ENCODE measurements around the gene BASP1. TPM values are rescaled to one million over a fixed set of nuclear protein-coding genes. Genes with fewer than 3 reads are reported as not detected.

Gene BASP1
- total and polyA plus RNA-seq, 10 of the 15 experiments (the other 5 are each of a cell fraction or from before 2014, with no cell fraction given) = 27.3 to 190 (median 102) TPM

GRCh38 chr5:17219006-17219422 is 1.6 kb downstream of the BASP1 start (continued):
- no peak for TF ChIP-seq ZBED1 (IDR thresholded peaks at IDR 0.05; ENCODE audit: borderline replicate concordance)
- no peak for TF ChIP-seq ZNF622 (IDR thresholded peaks at IDR 0.05)
- TF ChIP-seq LARP7 (IDR thresholded peaks at IDR 0.05) = 0 out of 2 replicates have a peak, but pooled peaks have one; percentile 57
- no peak for TF ChIP-seq FOXM1 (IDR thresholded peaks at IDR 0.05; ENCODE audit: low read depth, low read length)
- TF ChIP-seq IKZF1 (conservative IDR thresholded peaks at IDR 0.05) = peak; percentile 18; the same call in 1 of the 2 replicates
- no peak for TF ChIP-seq NFXL1 (IDR thresholded peaks at IDR 0.05; ENCODE audit: borderline replicate concordance)
- TF ChIP-seq NFIC (IDR thresholded peaks at IDR 0.05; ENCODE audit: low read depth, low read length) = peak; percentile 16; the same call in 1 of the 2 replicates
- no peak for TF ChIP-seq RAD51 (IDR thresholded peaks at IDR 0.05)
- TF ChIP-seq NKRF (conservative IDR thresholded peaks at IDR 0.05) = no peak
- TF ChIP-seq HSF1 (IDR thresholded peaks at IDR 0.05; ENCODE audit: low read depth, low read length) = no peak
